Measurements from ENCODE around the gene TMEM184A.

Gene TMEM184A

DNA sequence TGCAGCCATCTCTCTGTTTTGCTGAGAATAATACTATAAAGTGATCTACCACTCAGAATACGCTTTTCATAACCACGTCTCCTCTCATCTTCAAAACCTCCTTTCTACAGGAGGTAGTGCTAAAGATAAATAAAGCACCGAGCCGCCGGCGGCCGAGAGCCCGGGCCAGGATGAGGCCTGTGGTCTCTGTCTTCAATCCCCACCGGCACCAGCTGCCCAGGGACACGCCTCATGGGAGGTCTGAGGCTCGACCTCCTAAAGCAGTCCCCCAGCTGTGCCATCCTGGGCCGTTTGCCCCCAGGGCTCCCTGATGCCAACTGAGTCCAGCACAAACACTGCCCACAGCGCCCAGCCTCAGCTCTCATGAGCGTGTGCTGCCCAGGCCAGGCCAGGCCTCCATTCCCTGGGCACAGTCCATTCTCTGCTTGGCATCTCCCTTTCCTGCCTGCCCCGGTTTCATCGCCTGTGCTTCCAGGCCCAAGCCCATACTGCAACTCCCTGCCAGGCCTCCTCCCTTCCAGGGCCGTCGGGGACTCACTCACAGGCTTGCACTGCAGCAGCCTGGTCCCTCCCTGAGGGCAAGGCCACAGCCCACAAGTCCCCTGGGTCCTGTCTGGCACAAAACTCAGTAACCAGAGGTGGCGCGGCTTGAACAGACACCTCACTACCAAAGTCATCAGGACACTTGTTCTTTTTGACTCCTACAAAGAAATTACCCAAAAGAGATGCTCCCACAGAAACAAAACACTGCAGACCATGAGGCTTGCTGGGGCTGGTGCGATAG is 54.3 kb downstream of the TMEM184A start:
- Histone ChIP-seq H3K36me3 (ENCODE audit: control insufficient read depth, insufficient read depth, low read length) (peaks cover 6% of the 10 kb centered on the region), H3K4me1 (ENCODE audit: control insufficient read depth, insufficient read depth, low read length) (peaks cover 9% of the 10 kb centered on the region), H3K9ac (ENCODE audit: low read length) (no peak overlapping the region), H3K9me3 (ENCODE audit: control insufficient read depth, low read length) (no peaks in the 10 kb centered on the region), H3K27me3 (ENCODE audit: control insufficient read depth, insufficient read depth, low read length) (no peaks in the 10 kb centered on the region), H3K4me3 (ENCODE audit: low read length) (no peak overlapping the region)

DNA sequence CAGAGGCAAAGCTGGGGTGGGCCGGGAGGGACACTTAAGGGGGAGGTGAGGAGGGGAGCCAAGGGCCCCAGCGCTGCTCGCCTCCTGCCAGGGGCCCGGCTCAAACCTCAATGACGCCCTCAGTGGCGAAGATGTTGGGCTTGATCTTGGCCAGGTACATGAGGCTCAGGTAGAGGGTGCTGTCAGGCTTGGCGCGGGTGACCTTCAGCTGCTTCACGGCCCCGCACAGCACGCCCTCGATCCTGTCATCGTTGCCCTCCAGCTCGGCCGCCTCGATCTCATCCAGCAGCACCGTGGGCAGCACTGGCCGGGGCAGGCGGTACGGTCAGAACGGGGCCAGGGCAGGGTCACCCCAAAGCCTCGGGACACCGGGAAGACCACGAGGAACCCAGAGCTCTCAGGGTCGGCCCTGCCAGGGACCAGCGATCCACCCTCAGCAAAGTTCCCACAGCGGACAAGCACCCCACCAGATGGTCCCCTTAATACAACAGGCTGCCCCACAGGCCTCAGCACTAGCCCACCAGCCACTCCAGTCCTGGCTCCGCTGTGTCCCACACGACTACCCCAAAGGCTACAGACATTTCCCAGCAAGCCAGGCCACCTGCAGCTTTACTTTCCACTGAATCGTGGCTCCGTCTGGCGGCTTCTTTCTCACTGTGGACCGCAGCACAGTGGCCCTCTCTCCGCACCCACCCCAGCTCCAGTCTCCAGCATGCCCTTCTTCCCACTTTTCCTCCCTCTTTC is 55.8 kb downstream of the TMEM184A start:
- Histone ChIP-seq H3K9ac (ENCODE audit: low read length) (no peak overlapping the region), H3K27me3 (ENCODE audit: control insufficient read depth, insufficient read depth, low read length) (no peaks in the 10 kb centered on the region), H3K36me3 (ENCODE audit: control insufficient read depth, insufficient read depth, low read length) (peaks cover 6% of the 10 kb centered on the region)

DNA sequence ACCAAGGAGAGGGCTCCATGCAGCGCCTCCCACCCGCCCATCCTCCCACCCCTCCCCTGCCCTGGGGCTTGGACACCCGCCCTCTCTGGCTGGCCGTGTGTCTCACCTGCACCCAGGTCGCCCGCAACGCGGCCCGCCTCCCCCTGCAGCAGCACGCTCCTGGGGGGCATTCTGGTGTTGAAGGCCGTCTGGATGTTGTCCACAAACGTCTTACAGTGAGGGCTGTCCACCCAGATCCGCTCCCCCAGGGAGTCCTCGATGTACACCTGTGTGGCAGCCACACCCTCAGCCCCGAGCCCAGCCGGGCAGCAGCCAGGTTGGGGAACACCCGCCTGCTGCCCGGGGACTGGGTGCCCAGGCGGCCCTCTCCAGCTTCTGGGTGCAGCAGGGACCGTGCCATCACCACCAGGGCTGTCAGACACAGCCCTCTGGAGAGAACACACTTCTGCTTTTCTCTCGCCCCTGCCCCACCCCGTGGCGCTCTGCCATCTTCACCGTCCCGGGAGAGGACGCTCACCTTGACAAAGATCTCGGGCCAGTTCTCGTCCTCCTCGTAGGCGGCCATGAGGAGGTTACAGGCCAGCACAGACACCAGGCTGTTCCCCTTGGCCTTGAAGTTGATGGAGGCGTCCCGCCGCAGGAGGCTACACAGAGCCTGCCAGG is 56.5 kb downstream of the TMEM184A start:
- H3K9ac ChIP-seq (ENCODE audit: low read length), result no peak overlapping the region
- peaks cover 6% of the 10 kb centered on the region for H3K36me3 ChIP-seq (ENCODE audit: control insufficient read depth, insufficient read depth, low read length)
- peaks cover 9% of the 10 kb centered on the region for H3K4me1 ChIP-seq (ENCODE audit: control insufficient read depth, insufficient read depth, low read length)
- H3K4me3 ChIP-seq (ENCODE audit: low read length), result no peak overlapping the region
- no peaks in the 10 kb centered on the region for H3K27me3 ChIP-seq (ENCODE audit: control insufficient read depth, insufficient read depth, low read length)
- H3K9me3 ChIP-seq (ENCODE audit: control insufficient read depth, low read length), result no peaks in the 10 kb centered on the region

More for the DNA sequence above, 55.8 kb downstream of the TMEM184A start:
- Histone ChIP-seq H3K4me3 (ENCODE audit: low read length) (no peak overlapping the region), H3K9me3 (ENCODE audit: control insufficient read depth, low read length) (no peaks in the 10 kb centered on the region), H3K4me1 (ENCODE audit: control insufficient read depth, insufficient read depth, low read length) (peaks cover 9% of the 10 kb centered on the region)

DNA sequence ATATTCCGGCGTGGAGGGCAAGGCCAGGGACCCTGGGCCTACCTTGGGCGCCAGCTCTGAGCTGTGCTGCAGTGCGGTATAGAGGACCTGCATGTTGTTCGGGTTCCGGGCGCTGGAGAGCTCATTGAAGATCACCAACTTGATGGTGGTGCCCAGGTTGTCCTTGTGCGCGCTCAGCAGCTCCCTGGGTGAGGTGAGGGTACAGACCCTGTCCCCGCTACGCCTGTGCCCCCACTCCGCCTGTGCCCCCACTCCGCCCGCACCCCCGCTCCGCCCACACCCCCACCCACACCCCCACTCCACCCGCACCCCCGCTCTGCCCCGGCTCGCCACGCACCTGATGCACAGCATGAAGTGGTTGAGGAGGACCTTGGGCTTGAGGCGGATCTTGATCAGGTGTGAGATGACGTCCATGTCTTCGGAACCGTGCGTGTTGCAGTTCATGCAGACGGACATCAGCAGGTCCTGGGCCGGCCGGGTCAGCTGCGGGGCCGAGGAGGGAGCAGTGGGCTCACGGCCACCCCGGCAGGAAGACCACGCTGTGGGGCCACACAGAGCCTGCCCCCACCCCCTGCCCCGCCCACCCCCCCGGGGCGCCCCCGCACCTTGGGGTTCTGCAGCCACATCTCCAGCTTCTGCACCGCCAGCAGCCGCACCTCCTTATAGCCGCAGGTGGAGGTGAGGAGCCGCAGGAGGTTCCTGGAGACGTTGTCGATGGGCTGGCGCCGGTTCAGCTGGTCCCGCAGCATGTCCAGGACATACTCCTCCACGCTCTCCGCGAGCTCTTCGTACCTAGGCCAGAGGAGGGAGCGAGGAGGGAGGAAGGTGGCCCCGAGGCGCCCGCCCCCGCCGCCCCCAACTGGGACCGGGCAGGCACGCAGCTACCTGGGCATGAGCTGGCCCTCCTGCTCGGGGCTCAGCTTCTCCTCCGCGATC is 57.4 kb downstream of the TMEM184A start:
- Histone ChIP-seq H3K4me1 (ENCODE audit: control insufficient read depth, insufficient read depth, low read length) (peaks cover 9% of the 10 kb centered on the region), H3K9me3 (ENCODE audit: control insufficient read depth, low read length) (no peaks in the 10 kb centered on the region), H3K36me3 (ENCODE audit: control insufficient read depth, insufficient read depth, low read length) (peaks cover 6% of the 10 kb centered on the region), H3K27me3 (ENCODE audit: control insufficient read depth, insufficient read depth, low read length) (no peaks in the 10 kb centered on the region), H3K9ac (ENCODE audit: low read length) (no peak overlapping the region), H3K4me3 (ENCODE audit: low read length) (no peak overlapping the region)

DNA sequence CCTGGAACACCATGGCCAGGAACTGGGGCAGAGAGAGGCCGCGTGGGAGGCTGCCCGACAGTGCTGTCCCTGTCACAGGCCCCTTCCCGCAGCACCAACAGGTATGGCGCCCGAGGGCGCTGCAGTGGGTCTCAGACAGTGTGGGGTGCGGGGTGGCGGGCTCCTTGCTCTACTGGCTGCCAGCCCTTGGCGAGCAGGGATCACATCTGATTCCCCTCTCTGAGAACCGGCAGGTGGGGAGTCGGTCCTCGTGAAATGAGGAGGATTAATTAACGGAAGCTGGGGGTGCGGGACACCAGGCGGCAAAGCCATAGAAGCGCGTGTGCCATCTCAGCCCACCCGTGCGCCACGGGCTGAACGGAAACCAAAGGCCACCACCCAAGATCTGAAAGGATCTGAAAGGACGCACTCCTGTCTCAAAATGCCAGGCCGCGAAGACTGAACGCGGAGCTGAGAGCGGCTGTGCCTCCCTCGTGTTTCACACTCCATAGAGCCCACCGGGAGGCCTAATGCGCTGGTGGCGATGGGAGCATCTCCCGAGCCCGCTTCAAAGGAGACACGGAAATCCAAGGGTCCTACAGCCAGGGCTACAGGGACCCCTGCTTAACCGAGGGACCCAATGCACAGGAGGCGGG is 58.6 kb downstream of the TMEM184A start:
- H3K27me3 ChIP-seq (ENCODE audit: control insufficient read depth, insufficient read depth, low read length), result no peaks in the 10 kb centered on the region
- peaks cover 7% of the 10 kb centered on the region for H3K36me3 ChIP-seq (ENCODE audit: control insufficient read depth, insufficient read depth, low read length)

DNA sequence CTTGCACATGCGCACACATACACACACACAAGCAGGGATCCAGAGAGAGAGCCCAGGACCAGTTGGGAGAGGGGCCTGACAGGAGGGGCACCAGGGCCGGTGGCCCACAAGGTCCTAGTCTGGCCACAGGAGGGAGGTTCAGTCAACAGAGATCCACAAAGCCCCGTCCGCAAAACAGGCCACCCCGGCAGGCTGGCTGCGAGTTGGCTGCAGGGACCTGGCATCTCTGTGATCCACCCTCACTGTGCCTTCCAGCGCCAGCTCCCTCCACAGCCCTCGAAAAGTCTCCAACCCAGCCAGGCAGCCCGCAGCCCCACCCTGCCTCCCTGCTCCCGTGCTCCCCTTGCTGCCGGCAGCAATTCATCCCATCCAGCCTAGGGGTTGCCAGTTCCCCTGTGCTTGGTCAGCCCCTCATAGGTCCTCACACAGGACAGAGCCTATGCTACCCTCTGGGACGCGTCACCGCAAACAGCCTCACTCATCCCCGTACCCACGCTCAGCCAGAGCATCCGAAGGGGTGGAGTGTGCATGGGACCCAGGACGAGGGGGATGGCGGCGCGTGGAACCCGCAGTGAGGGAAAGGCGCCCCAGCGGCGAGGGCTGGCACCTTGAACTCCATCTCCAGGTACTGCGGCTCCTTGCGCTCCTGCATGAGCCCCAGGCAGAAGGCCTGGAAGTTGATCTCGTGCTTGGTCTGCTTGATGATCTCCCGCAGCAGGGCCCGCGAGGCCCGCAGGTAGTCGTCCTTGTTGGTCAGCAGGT is 59.3 kb downstream of the TMEM184A start:
- Histone ChIP-seq H3K9ac (ENCODE audit: low read length) (no peak overlapping the region), H3K36me3 (ENCODE audit: control insufficient read depth, insufficient read depth, low read length) (peaks cover 8% of the 10 kb centered on the region), H3K4me3 (ENCODE audit: low read length) (no peak overlapping the region), H3K4me1 (ENCODE audit: control insufficient read depth, insufficient read depth, low read length) (no peaks in the 10 kb centered on the region), H3K27me3 (ENCODE audit: control insufficient read depth, insufficient read depth, low read length) (no peaks in the 10 kb centered on the region), H3K9me3 (ENCODE audit: control insufficient read depth, low read length) (no peaks in the 10 kb centered on the region)

More for the DNA sequence above, 58.6 kb downstream of the TMEM184A start:
- Histone ChIP-seq H3K4me3 (ENCODE audit: low read length) (no peak overlapping the region), H3K4me1 (ENCODE audit: control insufficient read depth, insufficient read depth, low read length) (no peaks in the 10 kb centered on the region), H3K9ac (ENCODE audit: low read length) (no peak overlapping the region), H3K9me3 (ENCODE audit: control insufficient read depth, low read length) (no peaks in the 10 kb centered on the region)

DNA sequence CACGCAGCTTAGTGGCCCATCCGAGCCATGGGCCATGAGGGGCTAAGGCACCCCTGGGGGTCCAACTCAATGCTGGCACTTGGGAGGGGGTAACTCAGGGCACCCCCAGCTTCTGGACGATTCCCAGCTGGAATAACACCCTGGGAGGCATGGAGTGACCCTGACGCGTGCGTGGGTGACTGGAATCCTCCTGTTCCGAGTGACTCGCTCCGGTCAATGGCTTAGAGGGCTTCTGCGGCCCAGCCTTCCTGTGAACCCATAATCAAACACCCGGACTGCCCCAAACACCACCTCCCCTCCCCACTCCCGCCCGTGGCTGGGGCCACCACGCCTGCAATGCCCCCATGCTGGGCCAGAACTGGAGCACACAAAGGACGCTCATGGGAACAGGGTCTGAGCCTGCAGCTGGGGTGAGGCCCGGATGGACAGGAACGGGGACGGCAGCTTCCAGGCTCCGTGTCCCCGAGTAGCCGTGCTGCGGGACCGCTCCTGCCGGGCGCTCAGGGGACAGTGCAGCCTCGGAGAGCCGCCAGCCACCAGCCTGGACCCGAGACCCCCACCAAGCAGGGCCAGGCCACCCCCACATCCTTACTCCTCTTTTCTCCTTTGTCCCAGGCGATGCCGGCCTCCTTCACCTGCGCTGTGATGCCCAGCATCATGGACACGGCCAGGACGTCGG is 60.3 kb downstream of the TMEM184A start:
- Histone ChIP-seq H3K9ac (ENCODE audit: low read length) (no peak overlapping the region), H3K4me3 (ENCODE audit: low read length) (no peak overlapping the region), H3K4me1 (ENCODE audit: control insufficient read depth, insufficient read depth, low read length) (no peaks in the 10 kb centered on the region), H3K36me3 (ENCODE audit: control insufficient read depth, insufficient read depth, low read length) (peaks cover 8% of the 10 kb centered on the region), H3K27me3 (ENCODE audit: control insufficient read depth, insufficient read depth, low read length) (no peaks in the 10 kb centered on the region), H3K9me3 (ENCODE audit: control insufficient read depth, low read length) (no peaks in the 10 kb centered on the region)

DNA sequence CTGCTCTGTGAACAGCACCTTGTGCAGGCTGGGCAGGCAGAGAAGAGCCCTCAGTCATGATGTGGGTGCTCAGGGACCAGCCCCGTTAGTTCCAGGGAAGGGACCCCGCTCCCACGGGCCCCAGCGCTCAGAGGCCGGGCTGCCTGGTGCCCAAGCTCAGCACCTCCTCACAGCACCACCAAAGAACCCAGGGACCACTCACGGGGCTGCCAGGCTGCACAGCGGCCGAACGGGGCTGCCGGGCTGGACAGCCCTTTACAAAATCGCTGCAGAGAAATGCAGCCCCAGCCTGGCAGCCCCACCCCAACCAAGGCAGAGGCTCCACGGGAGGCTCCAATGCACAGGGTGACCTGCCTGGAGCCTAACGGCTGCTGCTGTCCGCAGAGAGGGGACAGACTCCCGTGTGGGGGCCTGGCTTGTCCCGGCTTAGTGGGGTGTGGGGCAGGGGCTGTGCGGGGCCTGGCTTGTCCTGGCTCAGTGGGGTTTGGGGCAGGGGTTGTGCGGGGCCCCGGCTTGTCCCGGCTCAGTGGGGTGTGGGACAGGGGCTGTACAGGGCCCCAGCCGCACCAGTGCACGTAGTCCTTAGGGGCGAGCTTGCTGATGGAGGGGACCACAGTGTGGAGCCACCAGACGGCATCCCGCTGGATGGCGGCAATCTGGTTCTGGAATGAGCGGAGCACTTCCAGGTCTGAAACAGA is 61.0 kb downstream of the TMEM184A start:
- Histone ChIP-seq H3K9ac (ENCODE audit: low read length) (no peak overlapping the region), H3K36me3 (ENCODE audit: control insufficient read depth, insufficient read depth, low read length) (peaks cover 8% of the 10 kb centered on the region), H3K9me3 (ENCODE audit: control insufficient read depth, low read length) (no peaks in the 10 kb centered on the region), H3K4me1 (ENCODE audit: control insufficient read depth, insufficient read depth, low read length) (no peaks in the 10 kb centered on the region), H3K27me3 (ENCODE audit: control insufficient read depth, insufficient read depth, low read length) (no peaks in the 10 kb centered on the region), H3K4me3 (ENCODE audit: low read length) (no peak overlapping the region)

DNA sequence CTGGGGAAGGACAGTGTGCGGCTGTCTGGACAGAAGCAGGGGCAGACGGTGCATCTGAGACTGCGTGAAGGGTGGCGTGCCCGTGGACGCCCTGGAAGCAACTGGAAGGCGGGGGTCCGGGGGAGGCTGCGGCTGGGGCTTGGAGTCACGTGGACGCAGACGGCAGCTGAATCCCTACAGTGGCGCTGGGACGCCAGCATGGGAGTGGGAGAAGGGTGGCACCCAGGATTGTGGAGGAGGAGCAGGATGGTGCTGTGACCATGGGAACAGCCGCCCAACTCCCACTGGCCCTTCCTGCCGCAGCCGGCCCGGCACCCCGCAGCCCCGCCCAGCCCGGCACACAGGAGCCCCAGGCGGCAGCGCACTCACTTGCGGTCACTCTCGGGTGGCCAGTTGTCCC is 61.6 kb downstream of the TMEM184A start:
- Histone ChIP-seq H3K9ac (ENCODE audit: low read length) (no peak overlapping the region), H3K36me3 (ENCODE audit: control insufficient read depth, insufficient read depth, low read length) (peaks cover 8% of the 10 kb centered on the region), H3K27me3 (ENCODE audit: control insufficient read depth, insufficient read depth, low read length) (no peaks in the 10 kb centered on the region), H3K9me3 (ENCODE audit: control insufficient read depth, low read length) (no peaks in the 10 kb centered on the region), H3K4me3 (ENCODE audit: low read length) (no peak overlapping the region), H3K4me1 (ENCODE audit: control insufficient read depth, insufficient read depth, low read length) (no peaks in the 10 kb centered on the region)

DNA sequence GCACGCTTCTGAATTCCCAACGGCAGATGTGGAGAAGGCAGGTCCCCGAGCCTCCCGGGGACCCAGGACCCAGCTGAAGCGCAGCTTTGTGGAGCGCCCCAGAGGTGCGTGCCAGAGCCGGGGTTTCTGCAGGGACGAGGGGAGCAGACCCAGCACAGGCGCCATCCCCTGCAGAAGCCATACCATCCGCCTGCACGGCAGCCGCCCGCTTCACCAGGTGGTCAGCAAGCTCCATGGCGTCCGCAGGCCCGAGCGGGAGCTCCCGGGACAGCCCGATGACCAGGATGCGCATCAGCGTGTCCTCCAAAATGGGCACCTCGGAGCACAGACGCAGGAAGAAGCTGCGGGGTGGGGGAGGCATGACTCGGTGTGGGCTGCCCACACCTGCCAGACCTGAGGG is 62.4 kb downstream of the TMEM184A start:
- H3K9ac ChIP-seq (ENCODE audit: low read length), result no peak overlapping the region
- no peaks in the 10 kb centered on the region for H3K4me1 ChIP-seq (ENCODE audit: control insufficient read depth, insufficient read depth, low read length)
- H3K9me3 ChIP-seq (ENCODE audit: control insufficient read depth, low read length), result no peaks in the 10 kb centered on the region
- no peaks in the 10 kb centered on the region for H3K27me3 ChIP-seq (ENCODE audit: control insufficient read depth, insufficient read depth, low read length)
- H3K4me3 ChIP-seq (ENCODE audit: low read length), result no peak overlapping the region
- H3K36me3 ChIP-seq (ENCODE audit: control insufficient read depth, insufficient read depth, low read length), result peaks cover 8% of the 10 kb centered on the region

All from mucosa of stomach (tissue), 1 donor.